ENCODE data around the gene HPF1. TPM values are rescaled to one million over a fixed set of nuclear protein-coding genes. Genes with fewer than 3 reads are reported as not detected.
"Not testable (repeated sequence)": the region's sequence is repeated elsewhere in the genome, so short reads cannot be mapped to it uniquely, and the experiment has no call there.

HPF1 gene
- total and polyA plus RNA-seq, 2 of the 13 experiments (the other 11 are each of a cell fraction or from before 2014, with no cell fraction given): 5.1 to 14.8 TPM

- TF ChIP-seq HNF4G (IDR thresholded peaks at IDR 0.05; ENCODE audit: borderline replicate concordance, low read depth, low read length) (no peak; the same call in 1 of the 2 replicates), HNF4G (CRISPR knock-in tag; IDR thresholded peaks at IDR 0.05; ENCODE audit: borderline replicate concordance, low read depth) (peak; percentile 40; the same call in 1 of the 2 replicates), NFKB2 (CRISPR knock-in tag; IDR thresholded peaks at IDR 0.05; ENCODE audit: borderline replicate concordance) (peak; percentile 68; the same call in 1 of the 2 replicates), KLF16 (CRISPR knock-in tag; IDR thresholded peaks at IDR 0.05) (peak in 1 of 2 experiments; percentile 67; a peak in 1 of 4 replicates), ZNF737 (CRISPR knock-in tag; IDR thresholded peaks at IDR 0.05; ENCODE audit: borderline replicate concordance) (no peak), ZFAT (CRISPR knock-in tag; conservative IDR thresholded peaks at IDR 0.05) (no peak), TBL1XR1 (IDR thresholded peaks at IDR 0.05; ENCODE audit: borderline replicate concordance, low read length, partially characterized antibody) (no peak)
These were observed at the start of gene HPF1 (continued) for GRCh38 chr4:169757575-169758184.

GRCh38 chr4:169806770-169807169 lies 49.0 kb upstream of the HPF1 start:
- H3K4me2 ChIP-seq (ENCODE audit: low read depth, low read length); ATAC-seq; H3K79me2 ChIP-seq (ENCODE audit: insufficient read depth, low read length); H3K9ac ChIP-seq (ENCODE audit: insufficient read depth, low read depth, low read length); FAIRE-seq; DNase-seq (ENCODE audit: low spot score); POLR2A ChIA-PET; BruUV-seq (replicated peaks); H3K36me3 ChIP-seq (replicated peaks in 1 of 2; ENCODE audit: control insufficient read depth in 1 of 2, insufficient read depth in 2 of 2, low read length in 2 of 2); H2AFZ ChIP-seq (ENCODE audit: low read length); H3K27ac ChIP-seq (ENCODE audit: extremely low read length, insufficient read depth, low read length); H3K9me3 ChIP-seq (ENCODE audit: low read length); H3K27me3 ChIP-seq (ENCODE audit: control insufficient read depth in 1 of 2, insufficient read depth in 2 of 2, low read length in 2 of 2); H3K4me1 ChIP-seq (ENCODE audit: insufficient read depth, low read length); H4K20me1 ChIP-seq (ENCODE audit: insufficient read depth, low read length); H3K4me3 ChIP-seq (replicated peaks in 1 of 3; ENCODE audit: insufficient read depth in 1 of 3, low read depth in 2 of 3, low read length in 3 of 3); intact Hi-C loops (cut with micrococcal nuclease; ENCODE audit: unreplicated experiment); CTCF ChIA-PET (ENCODE audit: low intra/inter-chr PET ratio, low total read pairs): not testable (repeated sequence)
- in situ Hi-C loops (cut with HindIII; ENCODE audit: extremely low pct_ligation_motif_present, low pct_unique_long_range_greater_than_20kb): loop anchor here (10.0 kb wide), 1 partner anchor 238 kb away; no protein-coding TSS in a partner anchor
- 15% methylated on average over 3 of the region's 3 CpGs for WGBS (ENCODE audit: low lambda C conversion rate)

Measured in HepG2 (cell line).